Smooth muscle cell (in vitro differentiated cells): Measurements from ENCODE around the gene NFKBIL1. TPM values are rescaled to one million over a fixed set of nuclear protein-coding genes. Genes with fewer than 3 reads are reported as not detected.
A peak's percentile ranks its signal among the peaks of the same experiment; 100 is the strongest.

Source experiments
- DNase-seq: peaks from one replicate; lab custom pipeline; 2025; ENCODE audit not compliant: unreplicated experiment; lab: John Stamatoyannopoulos, UW
- H2AFZ ChIP-seq: fragments of 200-600 bp; sonication (generic); 2 replicates; pipeline ENCODE4 v1.6.0; 2016; ENCODE audit warnings: antibody characterized with exemption, low read depth, mild to moderate bottlenecking
- H3F3A ChIP-seq: fragments of 200-600 bp; sonication (generic); 2 replicates; pipeline ENCODE4 v1.6.0; 2017; ENCODE audit warnings: antibody characterized with exemption, low read depth
- H3K27ac ChIP-seq: fragments of 200-600 bp; sonication (generic); 2 replicates; pipeline ENCODE4 v1.5.1; 2016; ENCODE audit warnings: low read depth, mild to moderate bottlenecking
- H3K27me3 ChIP-seq: fragments of 200-600 bp; sonication (generic); 2 replicates; pipeline ENCODE4 v1.6.1; 2016; ENCODE audit warnings: low read depth, mild to moderate bottlenecking
- H3K36me3 ChIP-seq: fragments of 200-600 bp; sonication (generic); 2 replicates; pipeline ENCODE4 v1.5.1; 2016; ENCODE audit warnings: low read depth
- H3K4me1 ChIP-seq: fragments of 200-600 bp; sonication (generic); 2 replicates; pipeline ENCODE4 v1.5.1; 2016; ENCODE audit warnings: low read depth
- H3K4me2 ChIP-seq: fragments of 200-600 bp; sonication (generic); 2 replicates; pipeline ENCODE4 v1.6.0; 2016; ENCODE audit warnings: mild to moderate bottlenecking
- H3K4me3 ChIP-seq: fragments of 200-600 bp; sonication (generic); 2 replicates; pipeline ENCODE4 v1.5.1; 2016; ENCODE audit warnings: mild to moderate bottlenecking
- H3K79me2 ChIP-seq: fragments of 200-600 bp; sonication (generic); 2 replicates; pipeline ENCODE4 v1.6.0; 2016; ENCODE audit warnings: low read depth, mild to moderate bottlenecking
- H3K9ac ChIP-seq: fragments of 200-600 bp; sonication (generic); 2 replicates; pipeline ENCODE4 v1.6.0; 2016; ENCODE audit warnings: low read depth
- H3K9me3 ChIP-seq: fragments of 200-600 bp; sonication (generic); replicated peaks from 2 replicates; pipeline ENCODE4 v1.5.1; 2016; ENCODE audit warnings: low read depth
- H4K20me1 ChIP-seq: fragments of 200-600 bp; sonication (generic); 2 replicates; pipeline ENCODE4 v1.6.0; 2016; ENCODE audit warnings: low read depth
- WGBS: methylation state at CpG from one replicate; pipeline ENCODE4 v1.1.7; 2016; ENCODE audit warnings: low lambda C conversion rate; 5-methylcytosine and 5-hydroxymethylcytosine counted together
- polyA plus RNA-seq: library from polyadenylated mRNA; unstranded; fragments of >200 nt; fragmentation: Nextera tagmentation; extraction: Ambion mirVana; gene quantifications from 2 replicates; pipeline ENCODE4 v1.2.1, GENCODE V29; 2016
- total RNA-seq: library from RNA; depleted of rRNA; stranded (reverse); fragments of >200 nt; gene quantifications from 2 replicates; pipeline ENCODE4 v1.2.3, GENCODE V29; 2014
- TF ChIP-seq, protein P1 (sequence below): fragments of 200-600 bp; sonication (generic); IDR thresholded peaks from 2 replicates; pipeline ENCODE4 v1.5.1; 2017; ENCODE audit warnings: borderline replicate concordance, mild to moderate bottlenecking, antibody characterized with exemption; ENCODE audit not compliant: insufficient read depth, poor library complexity, severe bottlenecking

The NFKBIL1 gene
- total and polyA plus RNA-seq, 2 experiments from 2014 or later: 8.1 to 23.5 TPM

DNA sequence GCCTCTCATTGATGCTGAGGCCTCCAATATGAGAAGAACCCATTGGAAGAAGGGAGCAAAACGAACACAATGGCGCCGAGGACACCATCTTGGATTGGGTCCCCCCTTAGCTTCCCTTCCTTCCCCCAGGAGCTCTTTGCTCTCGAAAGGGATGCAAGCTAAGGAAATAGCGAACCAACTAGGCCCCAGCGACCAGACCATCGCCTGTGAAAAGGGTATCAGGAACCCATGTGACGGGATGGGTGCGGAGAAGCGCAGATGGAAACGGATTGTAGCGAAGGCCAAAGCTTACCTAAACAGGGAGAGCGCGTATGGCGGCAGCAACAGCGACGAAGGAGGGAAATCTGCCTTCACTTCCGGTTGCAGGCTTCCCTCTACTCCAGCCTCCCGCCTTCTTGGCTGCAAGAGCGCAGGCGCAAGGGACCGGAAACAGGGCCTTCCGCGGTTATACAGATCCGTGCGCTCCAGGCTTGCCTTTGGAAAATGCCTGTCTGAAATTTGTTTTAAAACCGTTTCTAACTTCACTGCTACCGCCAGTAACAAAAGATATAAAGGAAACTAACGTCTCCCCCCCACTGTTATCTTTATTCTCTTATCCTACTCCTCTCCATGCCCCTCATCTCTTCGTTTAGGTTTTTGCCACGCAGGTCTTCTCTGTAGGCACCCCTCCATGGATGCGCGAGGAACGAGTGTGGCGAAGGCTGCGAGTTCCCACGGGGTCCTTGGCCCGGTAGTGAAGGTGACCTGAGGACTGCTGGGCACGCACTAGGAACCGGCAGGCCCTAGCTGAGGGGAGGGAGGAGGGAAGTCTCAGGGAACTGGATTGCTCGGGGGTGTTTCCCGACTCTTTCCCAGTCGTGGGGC, 5.5 kb upstream of the NFKBIL1 start, which contains the start of gene DDX39B:
DDX39B (minus strand) TSS at position 346 of the 864 bp plus-strand sequence. CDS start 1,471 bp downstream, outside the sequence.
- Histone ChIP-seq H3K36me3 (no peaks in the 10 kb centered on the region), H3K9ac (peak within 1 kb of the TSS; percentile 95), H2AFZ (peak within 1 kb of the TSS; percentile 86), H3K4me3 (peak within 1 kb of the TSS; percentile 93), H3K4me2 (peak within 1 kb of the TSS; percentile 99), H4K20me1 (peaks cover 46% of the 10 kb centered on the region), H3K27ac (peak within 1 kb of the TSS; percentile 90), H3K79me2 (peaks cover 55% of the 10 kb centered on the region), H3K27me3 (no peaks in the 10 kb centered on the region), H3K4me1 (peaks cover 20% of the 10 kb centered on the region), H3K9me3 (no peaks in the 10 kb centered on the region), H3F3A (peaks cover 19% of the 10 kb centered on the region)
- peak; percentile 67 for DNase-seq
- under 1% methylated on average over 43 of the region's 43 CpGs for WGBS
- TF ChIP-seq, protein P1, sequence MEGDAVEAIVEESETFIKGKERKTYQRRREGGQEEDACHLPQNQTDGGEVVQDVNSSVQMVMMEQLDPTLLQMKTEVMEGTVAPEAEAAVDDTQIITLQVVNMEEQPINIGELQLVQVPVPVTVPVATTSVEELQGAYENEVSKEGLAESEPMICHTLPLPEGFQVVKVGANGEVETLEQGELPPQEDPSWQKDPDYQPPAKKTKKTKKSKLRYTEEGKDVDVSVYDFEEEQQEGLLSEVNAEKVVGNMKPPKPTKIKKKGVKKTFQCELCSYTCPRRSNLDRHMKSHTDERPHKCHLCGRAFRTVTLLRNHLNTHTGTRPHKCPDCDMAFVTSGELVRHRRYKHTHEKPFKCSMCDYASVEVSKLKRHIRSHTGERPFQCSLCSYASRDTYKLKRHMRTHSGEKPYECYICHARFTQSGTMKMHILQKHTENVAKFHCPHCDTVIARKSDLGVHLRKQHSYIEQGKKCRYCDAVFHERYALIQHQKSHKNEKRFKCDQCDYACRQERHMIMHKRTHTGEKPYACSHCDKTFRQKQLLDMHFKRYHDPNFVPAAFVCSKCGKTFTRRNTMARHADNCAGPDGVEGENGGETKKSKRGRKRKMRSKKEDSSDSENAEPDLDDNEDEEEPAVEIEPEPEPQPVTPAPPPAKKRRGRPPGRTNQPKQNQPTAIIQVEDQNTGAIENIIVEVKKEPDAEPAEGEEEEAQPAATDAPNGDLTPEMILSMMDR: no peak

DNA sequence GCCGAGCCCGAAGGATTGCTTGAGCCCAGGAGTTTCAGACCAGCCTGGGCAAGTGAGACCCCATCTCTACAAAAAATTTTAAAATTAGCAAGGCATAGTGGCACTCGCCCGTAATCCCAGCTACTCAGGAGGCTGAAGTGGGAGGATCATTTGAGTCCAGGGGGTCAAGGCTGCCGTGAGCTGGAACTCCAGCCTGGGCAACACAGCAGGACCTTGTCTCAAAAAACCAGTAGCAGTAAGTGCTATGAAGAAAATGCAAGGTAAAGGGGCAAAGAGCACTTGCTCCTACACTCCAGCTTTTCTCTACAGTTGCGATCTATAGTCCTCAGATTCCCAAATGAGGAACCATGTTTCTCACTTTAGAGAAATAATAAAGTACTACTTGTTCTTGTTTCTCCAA, 3.8 kb upstream of the NFKBIL1 start:
- no peaks in the 10 kb centered on the region for H3K9me3 ChIP-seq
- peaks cover 28% of the 10 kb centered on the region for H4K20me1 ChIP-seq
- H3K9ac ChIP-seq: no peak overlapping the region
- DNase-seq: no peak
- no peaks in the 10 kb centered on the region for H3K36me3 ChIP-seq
- 93% methylated on average over 6 of the region's 6 CpGs for WGBS
- peaks cover 21% of the 10 kb centered on the region for H3F3A ChIP-seq
- no peak overlapping the region for H3K4me2 ChIP-seq
- TF ChIP-seq, protein P1: no peak
- no peak overlapping the region for H3K4me3 ChIP-seq
- H3K4me1 ChIP-seq: peaks cover 30% of the 10 kb centered on the region
- peaks cover 50% of the 10 kb centered on the region for H3K79me2 ChIP-seq
- H3K27ac ChIP-seq: no peak overlapping the region
- no peak overlapping the region for H2AFZ ChIP-seq
- no peaks in the 10 kb centered on the region for H3K27me3 ChIP-seq

DNA sequence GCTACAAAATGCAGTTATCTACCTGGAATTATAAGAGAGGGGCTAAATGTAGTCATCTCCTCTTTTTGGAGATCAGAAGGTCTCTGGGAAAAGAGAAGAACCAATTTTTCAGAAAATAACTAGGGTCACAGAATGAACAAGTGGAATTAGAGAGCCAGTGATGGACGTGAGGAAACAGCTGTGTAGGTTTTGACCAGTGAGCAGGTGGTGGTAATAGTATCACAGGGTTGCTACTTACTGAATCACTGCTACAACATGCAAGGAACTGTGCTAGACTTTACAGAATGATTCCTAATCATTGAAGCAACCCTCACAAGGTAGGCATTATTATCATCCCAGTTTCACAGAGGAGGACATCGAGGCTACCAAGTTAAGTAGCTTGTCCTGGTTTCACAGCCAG, 2.7 kb upstream of the NFKBIL1 start:
- TF ChIP-seq, protein P1: no peak
- Histone ChIP-seq H3F3A (peaks cover 14% of the 10 kb centered on the region), H3K4me2 (no peak overlapping the region), H3K9ac (no peak overlapping the region), H3K36me3 (no peaks in the 10 kb centered on the region), H3K4me1 (peaks cover 22% of the 10 kb centered on the region), H3K9me3 (no peaks in the 10 kb centered on the region), H3K27ac (no peak overlapping the region), H4K20me1 (peaks cover 18% of the 10 kb centered on the region), H2AFZ (no peak overlapping the region), H3K27me3 (no peaks in the 10 kb centered on the region), H3K79me2 (peaks cover 44% of the 10 kb centered on the region), H3K4me3 (no peak overlapping the region)
- 91% methylated on average over 2 of the region's 2 CpGs for WGBS
- DNase-seq: no peak
